Gastroesophageal sphincter (tissue), 4 donors: ENCODE results near the gene CHST12. TPM values are rescaled to one million over a fixed set of nuclear protein-coding genes. Genes with fewer than 3 reads are reported as not detected.

Experiments used
- ATAC-seq: fragments of 150-250 bp; one replicate; pipeline ENCODE4 v1.9.1; 2016; ENCODE audit warnings: mild to moderate bottlenecking, moderate library complexity
- H3K27ac ChIP-seq, 4 donors: fragments of 200-600 bp; sonication (generic) in 3 of 4; 1 replicate in 3 of 4; 2 replicates in 1 of 4; pipeline ENCODE4 v1.5.1; 2016 to 2019
- H3K27me3 ChIP-seq: fragments of 200-600 bp; sonication (generic); one replicate; pipeline ENCODE4 v1.5.1; 2019
- H3K36me3 ChIP-seq, 2 donors: fragments of 200-600 bp; sonication (generic); one replicate each; pipeline ENCODE4 v1.5.1; 2019; ENCODE audit warnings: control low read depth in 1 of 2
- H3K4me1 ChIP-seq, 3 donors: fragments of 200-600 bp; sonication (generic); 1 replicate in 2 of 3; 2 replicates in 1 of 3; pipeline ENCODE4 v1.5.1; 2016 to 2019; ENCODE audit warnings: control low read depth in 2 of 3
- H3K4me3 ChIP-seq, 2 donors: fragments of 200-600 bp; sonication (generic); one replicate each; pipeline ENCODE4 v1.5.1; 2019; ENCODE audit warnings: mild to moderate bottlenecking in 1 of 2, moderate library complexity in 1 of 2
- H3K9me3 ChIP-seq, 3 donors: fragments of 200-600 bp; sonication (generic); one replicate each; pipeline ENCODE4 v1.5.1; 2017 to 2019; ENCODE audit warnings: control low read depth in 2 of 3
- CTCF ChIP-seq, 4 experiments: fragments of 200-600 bp in 2 of 4; fragments of 450-650 bp in 2 of 4; sonication (generic) in 1 of 4; IDR thresholded peaks; one replicate each; pipeline ENCODE4 v1.5.1; 2017 to 2019; ENCODE audit warnings: antibody characterized with exemption in 4 of 4, mild to moderate bottlenecking in 2 of 4, moderate library complexity in 2 of 4
- EP300 ChIP-seq: sonication (generic); formaldehyde crosslinking; IDR thresholded peaks from one replicate; pipeline ENCODE4 v1.6.1; 2017; ENCODE audit warnings: antibody characterized with exemption, mild to moderate bottlenecking
- POLR2A ChIP-seq, 2 donors: fragments of 450-650 bp; IDR thresholded peaks; one replicate each; pipeline ENCODE4 v1.6.1; 2017; ENCODE audit warnings: antibody characterized with exemption in 2 of 2, mild to moderate bottlenecking in 2 of 2, moderate library complexity in 1 of 2
- POLR2AphosphoS5 ChIP-seq: sonication (generic); formaldehyde crosslinking; IDR thresholded peaks from one replicate; pipeline ENCODE4 v1.6.1; 2017; ENCODE audit warnings: antibody characterized with exemption
- WGBS, 2 donors: methylation state at CpG; one replicate each; pipeline ENCODE4 v1.1.5; 2018; ENCODE audit warnings: low coverage in 1 of 2; 5-methylcytosine and 5-hydroxymethylcytosine counted together
- total RNA-seq, 4 donors: library from RNA; depleted of rRNA; stranded (reverse); fragments of >200 nt; gene quantifications; one replicate each; pipeline ENCODE4 v1.1.0, GENCODE V29; 2016

Gene CHST12
- total RNA-seq, 4 donors from 2014 or later, result 8.3 to 18.3 (median 13.4) TPM

GRCh38 chr7:2417981-2418481, 14.6 kb downstream of the CHST12 start:
- Histone ChIP-seq H3K27me3 (no peaks in the 10 kb centered on the region), H3K4me1 (peaks cover 0 to 16% (median 6%) of the 10 kb centered on the region in 3 donors), H3K27ac (peak overlapping the region in 1 of 4 donors; percentile 9), H3K36me3 (peaks cover 0 to 4% of the 10 kb centered on the region in 2 donors), H3K9me3 (no peaks in the 10 kb centered on the region), H3K4me3 (no peak overlapping the region)
- TF ChIP-seq POLR2A (IDR thresholded peaks at IDR 0.05) (no peak), EP300 (no peak), CTCF (IDR thresholded peaks at IDR 0.05) (no peak), POLR2AphosphoS5 (no peak)
- ATAC-seq, result no peak
- 59 to 68% methylated on average over 3 to 9 of the region's 15 CpGs for WGBS, 2 donors

- peaks cover 0 to 9% of the 10 kb centered on the region in 2 donors for H3K36me3 ChIP-seq
- no peak overlapping the region for H3K27ac ChIP-seq
- H3K27me3 ChIP-seq, result no peaks in the 10 kb centered on the region
- TF ChIP-seq POLR2AphosphoS5 (no peak), POLR2A (IDR thresholded peaks at IDR 0.05) (no peak), CTCF (IDR thresholded peaks at IDR 0.05) (no peak), EP300 (no peak)
- no peak overlapping the region for H3K4me3 ChIP-seq
- 91 to 100% methylated on average over 3 to 7 of the region's 7 CpGs for WGBS, 2 donors
- H3K9me3 ChIP-seq, result no peaks in the 10 kb centered on the region
- H3K4me1 ChIP-seq, result peaks cover 0 to 12% (median 6%) of the 10 kb centered on the region in 3 donors
- ATAC-seq, result no peak
Observed at GRCh38 chr7:2420216-2420933, 17.0 kb downstream of the CHST12 start.

GRCh38 chr7:2421943-2422310, 18.5 kb downstream of the CHST12 start:
- WGBS, 2 donors, result 83 to 90% methylated on average over 5 to 9 of the region's 9 CpGs
- Histone ChIP-seq H3K27ac (no peak overlapping the region), H3K36me3 (peaks cover 0 to 9% of the 10 kb centered on the region in 2 donors), H3K4me1 (peaks cover 0 to 12% (median 6%) of the 10 kb centered on the region in 3 donors), H3K4me3 (no peak overlapping the region), H3K9me3 (no peaks in the 10 kb centered on the region), H3K27me3 (no peaks in the 10 kb centered on the region)
- no peak for ATAC-seq
- TF ChIP-seq POLR2AphosphoS5 (no peak), EP300 (no peak), POLR2A (IDR thresholded peaks at IDR 0.05) (no peak), CTCF (IDR thresholded peaks at IDR 0.05) (no peak)

GRCh38 chr7:2425749-2426148, 22.3 kb downstream of the CHST12 start:
- no peak for TF ChIP-seq POLR2A (IDR thresholded peaks at IDR 0.05)
- TF ChIP-seq POLR2AphosphoS5, result no peak
- no peak for TF ChIP-seq CTCF (IDR thresholded peaks at IDR 0.05)
- no peak for TF ChIP-seq EP300
- Histone ChIP-seq H3K4me1 (no peaks in the 10 kb centered on the region), H3K4me3 (no peak overlapping the region), H3K9me3 (peaks cover 0 to 5% (median 0%) of the 10 kb centered on the region in 3 donors), H3K36me3 (peaks cover 0 to 5% of the 10 kb centered on the region in 2 donors), H3K27ac (no peak overlapping the region), H3K27me3 (no peaks in the 10 kb centered on the region)
- no peak for ATAC-seq
- WGBS, 2 donors, result 72 to 80% methylated on average over 2 to 9 of the region's 10 CpGs
